Measurements from ENCODE around the gene HSPA8.

Gene HSPA8

DNA sequence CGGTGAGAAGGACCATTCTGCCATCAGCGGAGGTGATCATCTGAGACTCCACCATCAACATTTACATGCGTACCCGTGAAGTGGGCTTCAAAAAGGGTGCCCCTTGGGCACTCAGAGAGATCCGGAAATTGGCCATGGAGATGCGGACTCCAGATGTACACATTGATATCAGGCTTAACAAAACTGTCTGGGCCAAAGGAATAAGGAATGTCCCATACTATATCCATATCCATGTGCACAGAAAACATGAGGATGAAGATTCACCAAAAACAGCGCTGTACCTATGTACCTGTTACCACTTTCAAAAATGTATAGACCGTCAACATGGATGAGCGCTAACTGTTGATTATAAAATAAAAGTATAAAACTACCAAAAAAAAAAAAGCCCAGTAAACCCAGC is 10.8 kb downstream of the HSPA8 start:
- no peak for DNase-seq (ENCODE audit: extremely low spot score)
- no peak for TF ChIP-seq FOXK2 (IDR thresholded peaks at IDR 0.05)
- CTCF ChIA-PET: no interaction called here
- POLR2A ChIA-PET: no interaction called here

- no peak for TF ChIP-seq ELF4 (IDR thresholded peaks at IDR 0.05)
- TF ChIP-seq CTBP1 (IDR thresholded peaks at IDR 0.05; ENCODE audit: borderline replicate concordance): no peak
- TF ChIP-seq SP1 (IDR thresholded peaks at IDR 0.05): no peak
- TF ChIP-seq LEF1 (IDR thresholded peaks at IDR 0.05; ENCODE audit: borderline replicate concordance): no peak
- no peak for TF ChIP-seq FOXA1 (IDR thresholded peaks at IDR 0.05)
- no peak for TF ChIP-seq FOXM1 (IDR thresholded peaks at IDR 0.05; ENCODE audit: borderline replicate concordance)
- no peak for TF ChIP-seq ARNT (IDR thresholded peaks at IDR 0.05)
- no peak for TF ChIP-seq TARDBP (IDR thresholded peaks at IDR 0.05)
- no peak for TF ChIP-seq FOXK2 (IDR thresholded peaks at IDR 0.05)
- TF ChIP-seq, protein P1, sequence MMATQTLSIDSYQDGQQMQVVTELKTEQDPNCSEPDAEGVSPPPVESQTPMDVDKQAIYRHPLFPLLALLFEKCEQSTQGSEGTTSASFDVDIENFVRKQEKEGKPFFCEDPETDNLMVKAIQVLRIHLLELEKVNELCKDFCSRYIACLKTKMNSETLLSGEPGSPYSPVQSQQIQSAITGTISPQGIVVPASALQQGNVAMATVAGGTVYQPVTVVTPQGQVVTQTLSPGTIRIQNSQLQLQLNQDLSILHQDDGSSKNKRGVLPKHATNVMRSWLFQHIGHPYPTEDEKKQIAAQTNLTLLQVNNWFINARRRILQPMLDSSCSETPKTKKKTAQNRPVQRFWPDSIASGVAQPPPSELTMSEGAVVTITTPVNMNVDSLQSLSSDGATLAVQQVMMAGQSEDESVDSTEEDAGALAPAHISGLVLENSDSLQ (IDR thresholded peaks at IDR 0.05): no peak
- TF ChIP-seq BHLHE40 (IDR thresholded peaks at IDR 0.05; ENCODE audit: borderline replicate concordance): no peak
- ChIA-PET POLR2A (interaction anchor here (1.3 to 3.6 kb wide), 3 partner anchors 9 to 14 kb away, joined by 4 to 20 read pairs (median 6); partner anchors contain the start of gene HSPA8), CTCF (interaction anchor here (1.0 to 1.9 kb wide), 4 partner anchors 25 to 252 kb away, joined by 3 to 7 read pairs (median 4); no protein-coding TSS in a partner anchor)
- DNase-seq (ENCODE audit: extremely low spot score): no peak
These were observed 14.0 kb downstream of the HSPA8 start for GRCh38 chr11:123047947-123048293.

GRCh38 chr11:123047266-123047946 is 14.5 kb downstream of the HSPA8 start:
- CTCF ChIA-PET: interaction anchor here (1.0 to 1.9 kb wide), 6 partner anchors 10 to 252 kb away, joined by 3 to 7 read pairs (median 4); no protein-coding TSS in a partner anchor
- TF ChIP-seq LEF1 (IDR thresholded peaks at IDR 0.05; ENCODE audit: borderline replicate concordance) (no peak), FOXM1 (IDR thresholded peaks at IDR 0.05; ENCODE audit: borderline replicate concordance) (no peak), NFRKB (IDR thresholded peaks at IDR 0.05) (no peak), FOXK2 (IDR thresholded peaks at IDR 0.05) (no peak)
- TF ChIP-seq, protein P1 (IDR thresholded peaks at IDR 0.05): no peak
- POLR2A ChIA-PET: interaction anchor here (1.3 to 3.6 kb wide), 3 partner anchors 9 to 15 kb away, joined by 4 to 20 read pairs (median 6); partner anchors contain the start of gene HSPA8
- DNase-seq (ENCODE audit: extremely low spot score): no peak

GRCh38 chr11:123046473-123047259 is 15.3 kb downstream of the HSPA8 start:
- no peak for TF ChIP-seq NFRKB (IDR thresholded peaks at IDR 0.05)
- TF ChIP-seq SUZ12 (IDR thresholded peaks at IDR 0.05): no peak
- no peak for TF ChIP-seq ZNF384 (IDR thresholded peaks at IDR 0.05)
- TF ChIP-seq, protein P1 (IDR thresholded peaks at IDR 0.05): no peak
- no peak for TF ChIP-seq L3MBTL2 (conservative IDR thresholded peaks at IDR 0.05)
- no peak for TF ChIP-seq SP1 (IDR thresholded peaks at IDR 0.05)
- no peak for TF ChIP-seq FOXK2 (IDR thresholded peaks at IDR 0.05)
- DNase-seq (ENCODE audit: extremely low spot score): no peak
- POLR2A ChIA-PET: interaction anchor here (1.3 to 3.6 kb wide), 3 partner anchors 10 to 15 kb away, joined by 4 to 20 read pairs (median 6); partner anchors contain the start of gene HSPA8
- CTCF ChIA-PET: interaction anchor here (0.8 to 1.9 kb wide), 5 partner anchors 9 to 183 kb away, joined by 3 to 10 read pairs (median 5); no protein-coding TSS in a partner anchor

DNA sequence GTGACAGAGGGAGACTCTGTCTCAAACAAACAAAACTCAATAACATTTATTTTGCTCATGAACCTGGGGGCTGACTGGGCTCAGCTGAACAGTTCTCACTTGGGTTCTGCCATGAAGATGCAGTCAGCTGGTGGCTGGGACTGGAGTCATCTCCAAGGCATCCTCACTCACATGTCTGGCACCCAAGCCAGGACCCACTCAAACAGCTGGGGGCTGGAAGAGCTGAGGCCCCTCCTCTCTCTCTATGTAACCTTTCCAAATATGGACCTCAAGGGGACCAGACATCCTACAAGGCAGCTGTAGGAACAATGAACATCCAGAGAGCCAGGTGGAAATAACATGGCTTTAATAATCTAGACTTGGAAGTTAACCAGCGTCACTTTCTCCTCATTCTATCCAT is 16.8 kb downstream of the HSPA8 start:
- no peak for DNase-seq (ENCODE audit: extremely low spot score)
- TF ChIP-seq LEF1 (IDR thresholded peaks at IDR 0.05; ENCODE audit: borderline replicate concordance): no peak
- no peak for TF ChIP-seq BHLHE40 (IDR thresholded peaks at IDR 0.05; ENCODE audit: borderline replicate concordance)
- TF ChIP-seq FOXA1 (IDR thresholded peaks at IDR 0.05): no peak
- no peak for TF ChIP-seq ZNF384 (IDR thresholded peaks at IDR 0.05)
- no peak for TF ChIP-seq SP1 (IDR thresholded peaks at IDR 0.05)
- TF ChIP-seq NFRKB (IDR thresholded peaks at IDR 0.05): no peak
- no peak for TF ChIP-seq TARDBP (IDR thresholded peaks at IDR 0.05)
- no peak for TF ChIP-seq FOXM1 (IDR thresholded peaks at IDR 0.05; ENCODE audit: borderline replicate concordance)
- TF ChIP-seq FOXK2 (IDR thresholded peaks at IDR 0.05): no peak
- no peak for TF ChIP-seq CTBP1 (IDR thresholded peaks at IDR 0.05; ENCODE audit: borderline replicate concordance)
- ChIA-PET POLR2A (interaction anchor here (1.1 kb wide), 1 partner anchor 17 kb away, joined by 3 read pairs; the partner anchor contains the start of gene HSPA8), CTCF (interaction anchor here (1.1 kb wide), 1 partner anchor 9 kb away, joined by 3 read pairs; no protein-coding TSS in a partner anchor)

DNA sequence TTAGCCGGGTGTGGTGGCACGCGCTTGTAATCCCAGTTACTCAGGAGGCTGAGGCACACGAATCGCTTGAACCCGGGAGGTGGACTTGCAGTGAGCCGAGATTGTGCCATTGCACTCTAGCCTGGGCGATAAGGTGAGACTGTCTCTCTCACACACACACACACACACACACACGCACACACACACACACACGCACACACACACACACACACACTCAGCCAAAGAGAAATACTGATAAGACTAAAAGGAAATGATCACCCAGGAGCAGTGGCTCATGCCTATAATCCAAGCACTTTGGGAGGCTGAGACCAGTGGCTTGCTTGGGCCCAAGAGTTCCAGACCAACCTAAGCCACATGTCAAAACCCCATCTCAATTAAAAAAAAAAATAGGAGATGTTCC is 20.8 kb downstream of the HSPA8 start:
- no peak for TF ChIP-seq BHLHE40 (IDR thresholded peaks at IDR 0.05; ENCODE audit: borderline replicate concordance)
- no peak for TF ChIP-seq FOXM1 (IDR thresholded peaks at IDR 0.05; ENCODE audit: borderline replicate concordance)
- TF ChIP-seq SUZ12 (IDR thresholded peaks at IDR 0.05): no peak
- no peak for TF ChIP-seq ZNF384 (IDR thresholded peaks at IDR 0.05)
- no peak for TF ChIP-seq SP1 (IDR thresholded peaks at IDR 0.05)
- TF ChIP-seq L3MBTL2 (conservative IDR thresholded peaks at IDR 0.05): no peak
- TF ChIP-seq LEF1 (IDR thresholded peaks at IDR 0.05; ENCODE audit: borderline replicate concordance): no peak
- no peak for TF ChIP-seq NFRKB (IDR thresholded peaks at IDR 0.05)
- TF ChIP-seq ARNT (IDR thresholded peaks at IDR 0.05): no peak
- TF ChIP-seq HDGF (IDR thresholded peaks at IDR 0.05; ENCODE audit: borderline replicate concordance): no peak
- TF ChIP-seq CTBP1 (IDR thresholded peaks at IDR 0.05; ENCODE audit: borderline replicate concordance): no peak
- no peak for TF ChIP-seq TARDBP (IDR thresholded peaks at IDR 0.05)
- no peak for TF ChIP-seq ELF4 (IDR thresholded peaks at IDR 0.05)
- DNase-seq (ENCODE audit: extremely low spot score): no peak
- ChIA-PET CTCF (no interaction called here), POLR2A (no interaction called here)
